KBM-7 (cell line): Measurements from ENCODE around the gene RNASEL.
"Not testable (repeated sequence)": the region's sequence is repeated elsewhere in the genome, so short reads cannot be mapped to it uniquely, and the experiment has no call there.

Source experiments
- DNase-seq: peaks from one replicate; pipeline ENCODE4 v3.0.0-alpha.2; 2015
- in situ Hi-C: fragments of 300-500 bp; cut with MboI; formaldehyde crosslinking; loops from 2 replicates; pipeline ENCODE4 v1.14.3; 2020; ENCODE audit warnings: low sequenced_read_pairs, low pct_unique_long_range_greater_than_20kb, mixed read lengths

Gene RNASEL

GRCh38 chr1:182588500-182589396 lies at the start of gene RNASEL:
Gene RNASEL, minus strand, starts transcription at chr1:182589256. Its CDS starts 2,450 bp downstream, at chr1:182586806.
- in situ Hi-C loops = no loop called here
- DNase-seq = peak; percentile 70

- no peak for DNase-seq
- in situ Hi-C loops = no loop called here
Observed at GRCh38 chr1:182637769-182638168, 48.7 kb upstream of the RNASEL start.

- DNase-seq = no peak
- in situ Hi-C loops = no loop called here
Observed at GRCh38 chr1:182635871-182636270, 46.8 kb upstream of the RNASEL start.

- DNase-seq = no peak
- in situ Hi-C loops = no loop called here
Observed at GRCh38 chr1:182634306-182635072, 45.4 kb upstream of the RNASEL start.

- in situ Hi-C loops = no loop called here
- DNase-seq = peak; percentile 41
Observed at GRCh38 chr1:182633657-182634281, 44.7 kb upstream of the RNASEL start.

GRCh38 chr1:182633031-182633430 lies 44.0 kb upstream of the RNASEL start:
- in situ Hi-C loops = no loop called here

GRCh38 chr1:182632441-182632857 lies 43.4 kb upstream of the RNASEL start:
- in situ Hi-C loops = not testable (repeated sequence)
- peak; percentile 33 for DNase-seq

More at GRCh38 chr1:182633031-182633430, 44.0 kb upstream of the RNASEL start:
- DNase-seq = no peak

GRCh38 chr1:182631954-182632353 lies 42.9 kb upstream of the RNASEL start:
- DNase-seq = no peak
- in situ Hi-C loops = no loop called here

- in situ Hi-C loops = no loop called here
- DNase-seq = no peak
Observed at GRCh38 chr1:182631053-182631677, 42.1 kb upstream of the RNASEL start.

GRCh38 chr1:182630586-182630985 lies 41.5 kb upstream of the RNASEL start:
- DNase-seq = no peak
- in situ Hi-C loops = no loop called here

- no peak for DNase-seq
- in situ Hi-C loops = no loop called here
Observed at GRCh38 chr1:182629499-182630096, 40.5 kb upstream of the RNASEL start.

GRCh38 chr1:182629080-182629479 lies 40.0 kb upstream of the RNASEL start:
- in situ Hi-C loops = no loop called here
- no peak for DNase-seq

- in situ Hi-C loops = no loop called here
- DNase-seq = no peak
Observed at GRCh38 chr1:182628657-182629056, 39.6 kb upstream of the RNASEL start.

- no peak for DNase-seq
- in situ Hi-C loops = no loop called here
Observed at GRCh38 chr1:182627622-182628021, 38.6 kb upstream of the RNASEL start.

- in situ Hi-C loops = no loop called here
- no peak for DNase-seq
Observed at GRCh38 chr1:182626527-182626926, 37.5 kb upstream of the RNASEL start.

GRCh38 chr1:182625719-182626504 lies 36.9 kb upstream of the RNASEL start:
- in situ Hi-C loops = no loop called here
- no peak for DNase-seq

GRCh38 chr1:182625024-182625423 lies 36.0 kb upstream of the RNASEL start:
- DNase-seq = no peak
- in situ Hi-C loops = no loop called here

- in situ Hi-C loops = no loop called here
- peak; percentile 43 for DNase-seq
Observed at GRCh38 chr1:182624577-182624976, 35.5 kb upstream of the RNASEL start.
